A172 (cell line): Measurements from ENCODE around the gene GPNMB. TPM values are rescaled to one million over a fixed set of nuclear protein-coding genes. Genes with fewer than 3 reads are reported as not detected.

Experiments used
- DNase-seq: peaks from one replicate; pipeline ENCODE4 v3.0.0-alpha.2; 2015; ENCODE audit warnings: low spot score
- total RNA-seq: library from RNA; depleted of rRNA; stranded (reverse); fragments of >200 nt; shearing (Covaris generic); gene quantifications from 2 replicates; pipeline ENCODE4 v1.2.3, GENCODE V29; 2014

Gene GPNMB
- total RNA-seq, 1 experiment from 2014 or later = 333 TPM

GRCh38 chr7:23272275-23272674 is 25.7 kb downstream of the GPNMB start:
- DNase-seq = no peak

DNA sequence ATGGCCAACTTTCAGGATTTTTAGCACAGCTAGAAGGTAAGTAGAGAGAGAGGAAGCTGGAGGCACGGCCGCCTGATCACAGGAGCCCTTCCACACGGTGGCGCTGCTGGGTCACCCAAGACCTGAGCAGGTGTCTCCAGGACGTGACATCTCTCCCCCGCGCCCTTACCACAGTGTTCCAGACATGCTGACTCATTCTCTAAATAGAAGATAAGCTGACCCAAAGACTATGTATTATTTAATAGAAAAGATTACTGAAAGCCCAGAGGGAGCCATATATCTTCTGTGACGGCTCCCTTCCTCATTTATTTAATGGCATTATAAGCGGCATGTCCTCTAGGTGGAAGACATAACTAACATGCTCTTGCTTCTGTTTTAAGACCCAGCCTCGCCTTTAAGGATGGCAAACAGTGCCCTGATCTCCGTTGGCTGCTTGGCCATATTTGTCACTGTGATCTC is 26.6 kb downstream of the GPNMB start:
- peak; percentile 100 for DNase-seq

- DNase-seq = no peak
These were observed 29.3 kb downstream of the GPNMB start for GRCh38 chr7:23275912-23276311.

DNA sequence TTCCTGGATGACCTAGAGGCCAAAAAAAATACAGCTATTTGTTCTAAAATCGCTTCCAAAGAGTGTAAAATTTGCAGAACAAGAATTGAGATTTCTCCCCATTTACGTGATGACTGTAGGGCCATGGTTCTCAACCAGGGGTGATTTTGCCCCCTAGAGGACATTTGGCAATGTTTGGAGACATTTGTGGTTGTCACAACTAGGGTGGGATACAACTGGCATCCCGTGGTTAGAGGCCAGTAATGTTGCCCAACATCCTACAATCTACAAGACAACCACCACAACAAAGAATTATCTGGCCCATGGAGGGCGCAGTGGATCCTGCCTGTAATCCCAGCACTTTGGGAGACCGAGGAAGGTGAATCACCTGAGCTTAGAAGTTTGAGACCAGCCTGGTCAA is 29.8 kb downstream of the GPNMB start:
- no peak for DNase-seq

DNA sequence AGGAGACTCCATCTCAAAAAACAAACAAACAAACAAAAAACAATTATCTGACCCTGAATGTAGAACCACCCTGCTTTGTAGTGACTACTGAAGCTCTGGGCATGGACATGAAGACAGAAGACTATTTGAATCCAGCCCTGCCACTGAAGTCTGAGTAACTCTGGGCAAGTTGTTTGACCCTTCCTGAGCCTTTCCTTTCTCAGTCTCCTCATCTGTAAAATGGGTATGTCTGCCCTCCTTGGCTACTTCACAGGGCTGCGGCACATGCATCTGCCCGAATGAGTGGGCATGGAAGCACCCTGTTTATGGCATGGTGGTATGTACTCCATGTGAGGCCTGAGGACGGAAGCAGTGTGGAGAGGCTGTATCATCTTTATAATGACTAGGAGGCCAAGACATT is 30.4 kb downstream of the GPNMB start:
- DNase-seq = no peak

- peak; percentile 76 for DNase-seq
These were observed 30.9 kb downstream of the GPNMB start for GRCh38 chr7:23277359-23277989.

DNA sequence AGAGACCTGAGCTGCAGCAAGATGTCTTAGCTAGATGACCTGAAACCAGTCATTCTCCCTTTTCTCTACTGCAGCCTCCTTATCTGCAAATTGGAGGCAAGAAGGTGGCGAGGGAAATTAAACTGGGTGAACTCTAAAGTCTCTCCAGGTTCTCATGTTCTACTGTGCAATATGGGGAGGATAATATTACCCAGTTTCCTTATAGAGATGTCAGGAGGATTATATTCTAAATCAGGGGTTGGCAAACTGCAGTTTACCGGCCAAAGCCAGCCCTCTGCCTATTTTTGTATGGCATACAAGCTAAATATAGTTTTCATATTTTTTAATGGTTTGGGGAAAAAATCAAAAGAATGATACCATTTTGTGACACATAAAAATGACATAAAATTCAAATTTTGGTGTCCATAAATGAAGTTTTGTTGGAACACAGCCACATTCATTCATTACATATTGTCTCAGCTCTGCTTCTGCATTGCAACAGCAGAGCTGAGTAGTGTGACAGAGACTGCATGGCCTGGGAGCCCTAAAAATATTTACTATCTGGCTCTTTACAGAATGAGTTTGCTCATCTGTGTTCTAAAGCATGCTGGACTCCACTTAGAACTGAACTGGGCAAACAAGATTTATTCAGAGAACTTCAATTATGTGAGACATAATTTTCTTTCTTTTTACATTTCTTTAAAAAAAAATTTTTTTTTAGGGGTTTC is 33.4 kb downstream of the GPNMB start:
- DNase-seq = no peak

DNA sequence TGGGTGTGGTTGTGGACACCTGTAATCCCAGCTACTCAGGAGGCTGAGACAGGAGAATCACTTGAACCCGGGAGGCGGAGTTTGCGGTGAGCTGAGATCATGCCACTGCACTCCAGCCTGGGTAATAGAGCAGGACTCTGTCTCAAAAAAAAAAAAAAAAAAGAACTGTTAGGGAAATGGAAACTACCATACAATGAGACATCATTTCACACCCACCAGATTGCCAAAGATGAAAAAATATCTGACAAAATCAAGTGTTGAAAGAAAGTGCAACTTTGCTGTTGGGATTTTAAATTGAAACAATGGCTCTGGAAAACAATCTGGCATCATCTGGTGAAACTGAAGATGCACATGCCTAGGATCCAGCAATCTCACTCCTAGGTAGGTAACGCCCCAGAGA is 36.5 kb downstream of the GPNMB start:
- DNase-seq = no peak

DNA sequence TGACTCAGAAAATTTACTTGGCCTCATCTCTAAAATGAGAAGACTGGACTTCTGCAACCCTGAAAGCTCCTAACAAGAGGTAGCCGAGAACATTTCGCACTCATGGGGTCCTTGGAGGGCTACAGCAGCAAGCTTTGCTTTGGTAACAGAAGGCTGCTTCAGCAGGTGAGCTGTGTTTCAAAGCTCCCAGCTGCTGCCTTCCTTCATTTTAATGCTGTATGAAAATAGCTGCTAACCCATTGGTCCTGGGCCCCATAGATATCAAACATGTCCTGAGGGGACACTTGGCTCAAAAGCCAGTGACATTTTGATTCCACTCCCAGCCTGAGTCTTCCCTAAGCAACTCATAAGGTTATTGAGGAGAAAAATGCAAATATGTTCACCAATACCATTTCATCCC is 38.3 kb downstream of the GPNMB start:
- no peak for DNase-seq

- no peak for DNase-seq
These were observed 39.4 kb downstream of the GPNMB start for GRCh38 chr7:23285657-23286646.

- no peak for DNase-seq
These were observed 41.0 kb downstream of the GPNMB start for GRCh38 chr7:23287612-23288011.

DNA sequence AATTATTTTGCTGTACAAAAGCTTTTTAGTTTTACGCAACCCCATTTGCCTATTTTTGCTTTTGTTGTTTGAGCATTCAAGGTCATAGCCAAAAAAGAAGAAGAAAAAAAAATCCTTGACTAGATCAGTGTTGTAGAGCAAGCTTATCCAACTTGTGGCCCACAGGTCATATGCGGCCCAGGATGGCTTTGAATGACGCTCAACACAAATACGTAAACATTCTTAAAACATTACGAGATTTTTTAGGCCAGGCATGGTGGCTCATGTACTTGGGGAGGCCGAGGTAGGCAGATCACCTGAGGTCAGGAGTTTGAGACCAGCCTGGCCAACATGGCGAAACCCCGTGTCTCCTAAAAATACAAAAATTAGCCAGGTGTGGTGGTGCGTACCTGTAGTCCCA is 44.4 kb downstream of the GPNMB start:
- DNase-seq = no peak

- DNase-seq = no peak
These were observed 45.5 kb downstream of the GPNMB start for GRCh38 chr7:23291957-23292560.

- no peak for DNase-seq
These were observed 46.0 kb downstream of the GPNMB start for GRCh38 chr7:23292623-23293022.

DNA sequence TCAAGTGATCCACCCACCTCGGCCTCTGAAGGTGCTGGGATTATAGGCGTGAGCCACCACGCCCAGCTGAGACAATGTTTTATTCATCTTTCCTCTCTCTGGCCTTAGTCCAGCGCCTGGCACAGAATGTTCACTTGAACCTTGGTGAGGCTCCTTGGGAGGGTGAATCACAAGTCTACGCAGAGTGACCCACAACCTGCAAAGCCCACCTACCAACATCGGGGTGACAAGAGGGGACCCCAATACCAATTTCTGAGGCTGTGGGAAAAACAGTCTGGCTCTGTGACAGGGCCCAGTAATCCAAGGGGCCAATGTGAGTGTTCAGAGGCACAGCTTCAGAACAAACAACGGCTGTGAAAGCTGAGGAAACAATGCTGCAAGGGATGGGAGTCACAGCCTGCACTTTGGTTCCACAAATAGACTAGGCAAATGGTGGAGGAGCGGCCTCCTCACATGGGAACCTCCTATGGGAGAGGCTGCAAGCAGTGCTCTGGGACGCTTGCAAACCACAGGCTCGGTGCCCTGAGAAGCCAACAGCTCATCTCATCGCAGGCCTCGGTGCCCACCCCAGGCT is 47.0 kb downstream of the GPNMB start:
- no peak for DNase-seq

DNA sequence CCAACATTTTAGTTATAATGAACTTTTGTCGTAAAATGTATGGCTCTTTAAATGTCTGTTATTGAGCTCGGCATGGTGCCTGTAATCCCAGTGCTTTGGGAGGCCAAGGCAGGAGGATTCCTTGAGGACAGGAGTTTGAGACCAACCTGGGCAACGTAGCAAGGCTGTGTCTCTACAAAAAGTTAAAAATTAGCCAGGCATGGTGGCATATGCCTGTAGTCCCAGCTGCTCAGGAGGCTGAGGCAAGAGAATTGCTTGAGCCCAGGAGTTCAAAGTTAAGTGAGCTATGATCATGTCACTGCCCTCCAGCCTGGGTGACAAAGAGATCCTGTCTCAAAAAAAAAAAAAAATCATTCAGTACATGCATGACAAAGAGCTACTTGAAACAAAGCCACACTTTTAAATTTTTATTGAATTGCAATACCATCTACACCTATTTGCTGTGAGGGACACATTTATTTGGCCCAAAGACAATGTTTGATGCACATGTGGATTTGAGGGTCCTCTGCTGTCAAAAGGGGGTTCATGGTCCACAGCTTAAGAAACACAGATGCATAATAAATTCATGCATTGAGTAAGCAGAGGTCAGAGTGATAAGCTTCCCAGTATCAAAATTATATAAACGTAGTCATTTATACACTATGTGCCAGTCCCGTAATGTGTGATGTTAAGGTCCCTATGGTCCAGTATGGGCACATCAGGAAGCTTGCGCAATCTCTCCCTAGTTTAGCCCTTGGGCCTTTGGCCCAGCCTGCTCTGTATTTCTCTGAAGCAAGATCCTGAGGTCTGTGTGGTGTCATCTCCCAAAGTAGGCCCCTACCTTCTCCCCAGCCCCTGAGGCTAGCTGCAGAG is 48.2 kb downstream of the GPNMB start:
- DNase-seq = no peak

GRCh38 chr7:23295401-23295697 is 48.8 kb downstream of the GPNMB start:
- DNase-seq = no peak

- peak; percentile 84 for DNase-seq
These were observed 51.7 kb downstream of the GPNMB start for GRCh38 chr7:23298141-23298881.

- DNase-seq = peak; percentile 96
These were observed 52.6 kb downstream of the GPNMB start, which contains the start of gene MALSU1 for GRCh38 chr7:23298885-23299769. Gene MALSU1, plus strand, starts transcription at chr7:23299339. Its CDS starts 14 bp downstream, at chr7:23299353.
